Neuronal stem cell (in vitro differentiated cells): Measurements from ENCODE around the gene SHISA9.
A peak's percentile ranks its signal among the peaks of the same experiment; 100 is the strongest.

ENCODE experiments used
- DNase-seq: peaks from one replicate; pipeline ENCODE4 v3.0.0-alpha.2; 2013; ENCODE audit warnings: low spot score
- H2AFZ ChIP-seq: one replicate; pipeline ENCODE4 v1.6.1; 2013; ENCODE audit warnings: mild to moderate bottlenecking, low read length, inconsistent platforms
- H2AK5ac ChIP-seq: 2 replicates; pipeline ENCODE4 v1.6.1; 2013; ENCODE audit warnings: low read depth, mild to moderate bottlenecking, inconsistent platforms, low read length, moderate library complexity, mixed read lengths
- H2BK120ac ChIP-seq: 2 replicates; pipeline ENCODE4 v1.6.1; 2013; ENCODE audit warnings: low read depth, mild to moderate bottlenecking, inconsistent platforms, low read length, moderate library complexity, mixed read lengths
- H2BK12ac ChIP-seq: one replicate; pipeline ENCODE4 v1.6.1; 2013; ENCODE audit warnings: low read length, inconsistent platforms
- H2BK15ac ChIP-seq: 2 replicates; pipeline ENCODE4 v1.6.1; 2013; ENCODE audit warnings: mild to moderate bottlenecking, low read length, inconsistent platforms, mixed read lengths
- H2BK5ac ChIP-seq: one replicate; pipeline ENCODE4 v1.6.1; 2013; ENCODE audit warnings: inconsistent platforms, mild to moderate bottlenecking, low read length, moderate library complexity
- H3K14ac ChIP-seq: one replicate; pipeline ENCODE4 v1.6.1; 2013; ENCODE audit warnings: low read length, inconsistent platforms
- H3K18ac ChIP-seq: 2 replicates; pipeline ENCODE4 v1.6.1; 2013; ENCODE audit warnings: low read length, inconsistent platforms
- H3K23ac ChIP-seq: 2 replicates; pipeline ENCODE4 v1.6.1; 2013; ENCODE audit warnings: low read depth, mild to moderate bottlenecking, mixed read lengths, low read length, inconsistent platforms; ENCODE audit not compliant: poor library complexity
- H3K27ac ChIP-seq: replicated peaks from 3 replicates; pipeline ENCODE4 v1.5.1; 2013; ENCODE audit warnings: low read length, inconsistent platforms
- H3K27me3 ChIP-seq, 3 experiments: 2 replicates each; pipeline ENCODE4 v1.6.1; 2013; ENCODE audit warnings: low read length in 3 of 3, mild to moderate bottlenecking in 2 of 3, inconsistent platforms in 1 of 3, low read depth in 1 of 3, mixed read lengths in 1 of 3, moderate library complexity in 1 of 3; ENCODE audit not compliant: control insufficient read depth in 3 of 3, insufficient read depth in 3 of 3
- H3K36me3 ChIP-seq, 2 donors: replicated peaks in 1 of 2; 2 replicates each; pipeline ENCODE4 v1.6.1; 2013; ENCODE audit warnings: low read length in 2 of 2; ENCODE audit not compliant: control insufficient read depth in 2 of 2, insufficient read depth in 2 of 2
- H3K4ac ChIP-seq: 2 replicates; pipeline ENCODE4 v1.6.1; 2013; ENCODE audit warnings: inconsistent platforms, mild to moderate bottlenecking, low read length, moderate library complexity
- H3K4me1 ChIP-seq, 2 donors: 1 replicate in 1 of 2; 2 replicates in 1 of 2; pipeline ENCODE4 v1.6.1; 2013; ENCODE audit warnings: low read length in 2 of 2, low read depth in 1 of 2; ENCODE audit not compliant: control insufficient read depth in 2 of 2, insufficient read depth in 1 of 2
- H3K4me2 ChIP-seq: one replicate; pipeline ENCODE4 v1.6.1; 2013; ENCODE audit warnings: mild to moderate bottlenecking, low read length, inconsistent platforms; ENCODE audit not compliant: insufficient read depth, poor library complexity, severe bottlenecking
- H3K4me3 ChIP-seq, 2 donors: 2 replicates each; pipeline ENCODE4 v1.5.1; 2013; ENCODE audit warnings: low read length in 2 of 2, mild to moderate bottlenecking in 2 of 2, inconsistent platforms in 1 of 2, moderate library complexity in 1 of 2
- H3K79me1 ChIP-seq: one replicate; pipeline ENCODE4 v1.6.1; 2013; ENCODE audit warnings: low read depth, mild to moderate bottlenecking, inconsistent platforms, low read length, moderate library complexity
- H3K9ac ChIP-seq: one replicate; pipeline ENCODE4 v1.6.1; 2013; ENCODE audit warnings: mild to moderate bottlenecking, low read depth, low read length, inconsistent platforms; ENCODE audit not compliant: poor library complexity
- H3K9me3 ChIP-seq, 2 donors: replicated peaks in 1 of 2; 2 replicates each; pipeline versions ENCODE3 to v1.6.1; 2013; ENCODE audit warnings: low read length in 2 of 2, mild to moderate bottlenecking in 2 of 2, inconsistent platforms in 1 of 2, low read depth in 1 of 2, mixed read lengths in 1 of 2, moderate library complexity in 1 of 2; ENCODE audit not compliant: control insufficient read depth in 2 of 2, insufficient read depth in 1 of 2
- H4K8ac ChIP-seq: one replicate; pipeline ENCODE4 v1.6.1; 2013; ENCODE audit warnings: low read depth, mild to moderate bottlenecking, inconsistent platforms, low read length, moderate library complexity
- H4K91ac ChIP-seq: one replicate; pipeline ENCODE4 v1.6.1; 2013; ENCODE audit warnings: low read length, low read depth, mild to moderate bottlenecking, inconsistent platforms; ENCODE audit not compliant: poor library complexity
- WGBS, 2 donors: extraction: QIAGEN DNeasy Blood & Tissue Kit; methylation state at CpG; one replicate each; pipeline ENCODE4 v1.1.7; 2013; ENCODE audit warnings: missing lambda C conversion rate in 2 of 2, mixed read lengths in 1 of 2; ENCODE audit not compliant: insufficient read length in 2 of 2, insufficient replicate concordance in 1 of 2; ENCODE audit errors: extremely low coverage in 2 of 2; 5-methylcytosine and 5-hydroxymethylcytosine counted together

Gene SHISA9

GRCh38 chr16:12885742-12886141, 15.7 kb upstream of the SHISA9 start:
- Histone ChIP-seq H3K27me3 (no peaks in the 10 kb centered on the region), H3K18ac (no peak overlapping the region), H3K4me1 (no peaks in the 10 kb centered on the region), H2BK5ac (no peak overlapping the region), H3K9ac (no peak overlapping the region), H3K4me3 (no peak overlapping the region), H2BK15ac (no peak overlapping the region), H3K23ac (no peak overlapping the region), H2AK5ac (no peak overlapping the region), H3K4ac (no peak overlapping the region), H2AFZ (no peak overlapping the region), H3K36me3 (no peaks in the 10 kb centered on the region), H3K9me3 (no peaks in the 10 kb centered on the region), H3K27ac (no peak overlapping the region), H3K79me1 (no peaks in the 10 kb centered on the region), H3K14ac (no peak overlapping the region), H2BK120ac (no peak overlapping the region), H4K91ac (no peak overlapping the region), H3K4me2 (no peak overlapping the region), H4K8ac (no peak overlapping the region), H2BK12ac (no peak overlapping the region)
- no CpG with 5 or more reads among the region's 5 CpGs for WGBS, 2 donors
- no peak for DNase-seq

GRCh38 chr16:12891836-12892235, 9.6 kb upstream of the SHISA9 start:
- WGBS, 2 donors = no CpG with 5 or more reads among the region's 5 CpGs

GRCh38 chr16:12893050-12893750, 8.2 kb upstream of the SHISA9 start:
- H3K79me1 ChIP-seq = no peaks in the 10 kb centered on the region
- no peak overlapping the region for H3K4me3 ChIP-seq
- H3K14ac ChIP-seq = no peak overlapping the region
- no peak overlapping the region for H3K18ac ChIP-seq
- H2BK12ac ChIP-seq = no peak overlapping the region
- no peaks in the 10 kb centered on the region for H3K36me3 ChIP-seq
- H3K4ac ChIP-seq = no peak overlapping the region
- peaks cover 0 to 6% (median 0%) of the 10 kb centered on the region in 3 experiments for H3K27me3 ChIP-seq
- H2AK5ac ChIP-seq = no peak overlapping the region
- no peaks in the 10 kb centered on the region for H3K4me1 ChIP-seq
- no peak overlapping the region for H3K9ac ChIP-seq
- H2BK5ac ChIP-seq = no peak overlapping the region
- WGBS, 2 donors = no CpG with 5 or more reads among the region's 8 CpGs
- H4K91ac ChIP-seq = no peak overlapping the region
- H3K4me2 ChIP-seq = no peak overlapping the region
- H3K27ac ChIP-seq = no peak overlapping the region
- no peak overlapping the region for H2BK15ac ChIP-seq
- H2AFZ ChIP-seq = no peak overlapping the region
- no peak for DNase-seq
- H3K9me3 ChIP-seq = no peaks in the 10 kb centered on the region
- H4K8ac ChIP-seq = no peak overlapping the region
- H2BK120ac ChIP-seq = no peak overlapping the region
- no peak overlapping the region for H3K23ac ChIP-seq

More at GRCh38 chr16:12891836-12892235, 9.6 kb upstream of the SHISA9 start:
- Histone ChIP-seq H2BK5ac (no peak overlapping the region), H3K9me3 (no peaks in the 10 kb centered on the region), H2AK5ac (no peak overlapping the region), H3K79me1 (no peaks in the 10 kb centered on the region), H3K9ac (no peak overlapping the region), H3K4me2 (no peak overlapping the region), H3K27me3 (no peaks in the 10 kb centered on the region), H4K8ac (no peak overlapping the region), H3K23ac (no peak overlapping the region), H3K4me1 (no peaks in the 10 kb centered on the region), H2AFZ (no peak overlapping the region), H2BK12ac (no peak overlapping the region), H3K36me3 (no peaks in the 10 kb centered on the region), H3K4me3 (no peak overlapping the region), H3K4ac (no peak overlapping the region), H2BK15ac (no peak overlapping the region), H2BK120ac (no peak overlapping the region), H3K27ac (no peak overlapping the region), H3K18ac (no peak overlapping the region), H4K91ac (no peak overlapping the region), H3K14ac (no peak overlapping the region)
- DNase-seq = no peak

- Histone ChIP-seq H3K14ac (no peak overlapping the region), H2AFZ (no peak overlapping the region), H3K4me2 (no peak overlapping the region), H2BK5ac (no peak overlapping the region), H2BK12ac (no peak overlapping the region), H3K27me3 (peaks cover 0 to 37% (median 5%) of the 10 kb centered on the region in 3 experiments), H2BK120ac (no peak overlapping the region), H3K79me1 (no peaks in the 10 kb centered on the region), H3K4me1 (peaks cover 0 to 4% of the 10 kb centered on the region in 2 donors), H3K18ac (no peak overlapping the region), H3K9me3 (no peaks in the 10 kb centered on the region), H3K27ac (no peak overlapping the region), H2BK15ac (no peak overlapping the region), H3K36me3 (no peaks in the 10 kb centered on the region), H3K4ac (no peak overlapping the region), H4K8ac (no peak overlapping the region), H3K9ac (no peak overlapping the region), H3K4me3 (no peak overlapping the region), H3K23ac (no peak overlapping the region), H4K91ac (no peak overlapping the region), H2AK5ac (no peak overlapping the region)
- DNase-seq = peak; percentile 59
- WGBS, 2 donors = no CpG with 5 or more reads among the region's 4 CpGs
These were observed 4.8 kb upstream of the SHISA9 start for GRCh38 chr16:12896562-12896961.
